Urothelium cell line (cell line): ENCODE data around the gene ADGRD2.
A peak's percentile ranks its signal among the peaks of the same experiment; 100 is the strongest.

Experiments
- DNase-seq: peaks from one replicate; pipeline ENCODE4 v3.0.0; 2011; ENCODE audit warnings: low spot score, mixed read lengths
- FAIRE-seq: peaks from 2 replicates; lab custom pipeline; 2011; peaks lifted over from hg19 to GRCh38; lab: Jason Lieb, UNC

ADGRD2 gene

DNA sequence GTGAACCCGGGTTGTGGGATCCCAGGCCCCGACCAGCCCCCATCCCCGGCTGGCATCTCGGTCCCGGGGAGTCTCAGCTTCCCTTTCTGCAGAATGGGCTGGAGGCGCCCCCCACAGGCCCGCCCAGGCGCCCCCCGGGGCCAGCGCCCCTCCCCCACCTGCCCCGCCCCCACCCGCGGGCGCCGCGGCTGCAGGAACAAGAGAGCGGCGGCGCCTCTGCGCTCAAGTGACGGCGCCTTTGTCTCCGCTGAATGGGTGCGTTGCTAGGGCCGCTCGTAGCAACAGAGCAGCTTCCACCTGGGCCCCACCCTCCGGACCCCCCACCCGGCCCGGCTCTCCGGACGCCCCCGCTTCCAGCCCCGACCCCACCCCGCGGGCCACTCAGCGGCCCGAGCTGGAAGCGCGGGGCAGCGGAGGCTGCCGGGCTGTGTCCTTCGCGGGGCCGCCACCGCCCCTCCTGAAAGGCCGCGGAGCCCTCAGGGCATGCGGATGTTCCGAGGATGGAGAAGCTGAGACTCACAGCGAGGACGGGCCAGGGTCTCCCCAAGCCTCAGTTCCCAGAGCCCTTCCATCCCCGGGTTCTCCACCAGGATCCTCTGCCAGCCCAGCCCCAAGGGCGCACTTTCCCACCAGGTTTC is 27.5 kb downstream of the ADGRD2 start:
- FAIRE-seq: no peak
- DNase-seq: no peak

DNA sequence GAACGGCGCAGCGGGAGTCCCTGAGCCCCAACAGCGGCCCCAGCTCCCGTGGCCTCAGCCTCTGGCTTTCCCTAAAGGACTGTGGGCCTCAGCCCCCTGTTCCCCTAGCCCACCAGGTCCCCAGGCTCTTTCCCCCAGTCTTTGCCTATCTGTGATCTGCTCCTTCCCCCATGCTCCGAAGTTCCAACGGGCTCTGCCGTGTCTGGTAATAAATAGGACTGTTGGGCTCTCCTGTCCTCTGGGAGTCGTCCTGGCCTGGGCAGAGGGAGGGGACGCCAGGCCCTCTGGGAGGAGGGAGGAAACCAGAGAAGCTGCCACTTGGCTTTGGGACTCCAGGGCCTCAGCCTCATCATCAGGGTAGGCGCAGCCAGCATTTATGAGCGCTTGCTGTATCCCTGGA is 28.1 kb downstream of the ADGRD2 start:
- no peak for FAIRE-seq
- DNase-seq: no peak

DNA sequence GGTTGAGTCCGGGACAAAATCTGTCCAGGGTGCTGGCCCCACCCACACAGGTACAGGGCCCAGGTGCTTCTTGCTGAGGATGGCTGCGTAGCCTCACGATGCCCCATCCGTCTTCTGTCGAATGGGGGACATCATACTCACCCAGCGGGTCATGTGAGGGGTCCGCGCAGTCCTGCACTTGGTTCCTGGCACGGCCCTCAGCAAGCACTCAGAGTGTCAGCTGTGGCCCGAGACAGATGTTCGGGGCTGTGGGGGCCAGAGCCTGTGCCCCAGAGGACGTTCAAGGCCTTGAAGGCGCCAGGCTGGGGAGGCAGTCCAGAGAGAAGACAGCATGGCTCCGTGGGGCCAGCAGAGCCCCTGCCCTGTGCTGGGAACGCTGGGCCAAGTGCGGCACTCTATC is 29.1 kb downstream of the ADGRD2 start:
- no peak for DNase-seq
- no peak for FAIRE-seq

DNA sequence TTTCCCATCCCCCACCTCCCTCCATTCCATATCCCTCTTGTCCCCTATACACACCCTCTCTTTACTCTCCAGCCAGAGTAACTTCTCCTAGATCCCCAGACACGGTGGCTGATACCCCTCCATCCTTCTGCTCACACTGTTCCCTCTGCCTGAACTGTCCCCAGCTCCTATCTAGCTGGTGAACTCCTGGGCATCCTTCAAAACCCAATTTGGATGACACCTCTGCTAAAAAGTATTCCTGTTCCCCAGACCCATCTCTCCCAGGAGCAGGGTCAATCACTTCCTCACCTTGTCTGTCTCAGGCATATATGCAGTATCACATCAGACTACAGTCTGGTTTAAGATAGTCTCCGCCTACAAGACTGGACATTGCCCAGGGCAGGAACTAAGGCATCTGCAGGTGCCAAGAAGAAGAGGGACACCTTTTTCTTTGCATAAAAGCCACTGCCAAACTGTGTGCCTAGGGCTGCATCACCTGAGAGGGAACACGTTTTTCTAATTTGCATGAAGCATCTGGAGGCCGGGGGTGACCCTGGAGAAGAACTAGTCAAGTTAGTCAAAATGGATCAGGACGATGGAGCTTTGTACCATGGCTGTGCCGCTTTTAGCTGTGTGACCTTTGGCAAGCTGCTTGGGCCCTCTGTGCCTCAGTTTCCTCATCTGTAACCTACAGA is 29.8 kb downstream of the ADGRD2 start:
- FAIRE-seq (no peak), DNase-seq (no peak)

DNA sequence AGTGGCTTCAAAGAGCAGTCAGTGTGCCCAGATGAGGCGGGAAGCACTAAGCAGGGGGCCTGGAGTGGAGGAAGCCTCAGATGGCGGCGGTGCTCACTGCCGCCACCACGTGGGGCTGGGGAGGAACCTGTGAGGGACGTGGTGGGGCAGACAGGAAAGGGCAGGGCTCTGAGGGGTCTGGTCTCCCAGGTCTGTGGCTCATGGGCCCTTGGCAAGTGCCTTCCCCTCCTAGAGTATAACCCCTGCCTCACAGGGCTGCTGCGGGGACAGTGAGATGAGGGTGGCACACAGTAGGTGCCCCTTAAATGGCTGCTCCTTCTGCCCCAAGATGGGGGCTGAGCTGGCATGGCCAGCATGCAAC is 30.4 kb downstream of the ADGRD2 start:
- FAIRE-seq (no peak), DNase-seq (peak; percentile 36)

DNA sequence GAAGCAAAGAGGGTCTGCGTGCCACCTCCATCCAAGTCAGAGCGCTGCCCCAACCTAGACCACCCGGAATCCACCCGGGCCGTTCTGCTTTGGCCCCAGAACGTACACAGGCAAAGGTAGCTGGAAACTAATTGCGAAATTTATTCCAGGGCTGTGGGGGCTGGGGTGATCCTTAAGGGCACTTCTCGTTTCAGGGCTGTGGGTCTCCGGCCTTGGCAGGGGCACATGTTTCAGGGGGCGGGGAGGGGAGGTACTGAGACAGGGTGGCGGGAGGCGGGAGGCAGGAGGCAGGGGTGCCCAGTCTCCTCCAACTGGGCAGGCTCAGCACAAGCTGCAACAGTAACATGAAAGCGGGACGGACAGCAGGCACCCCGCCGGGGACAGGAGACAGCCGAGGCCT is 30.9 kb downstream of the ADGRD2 start:
- FAIRE-seq (no peak), DNase-seq (no peak)

DNA sequence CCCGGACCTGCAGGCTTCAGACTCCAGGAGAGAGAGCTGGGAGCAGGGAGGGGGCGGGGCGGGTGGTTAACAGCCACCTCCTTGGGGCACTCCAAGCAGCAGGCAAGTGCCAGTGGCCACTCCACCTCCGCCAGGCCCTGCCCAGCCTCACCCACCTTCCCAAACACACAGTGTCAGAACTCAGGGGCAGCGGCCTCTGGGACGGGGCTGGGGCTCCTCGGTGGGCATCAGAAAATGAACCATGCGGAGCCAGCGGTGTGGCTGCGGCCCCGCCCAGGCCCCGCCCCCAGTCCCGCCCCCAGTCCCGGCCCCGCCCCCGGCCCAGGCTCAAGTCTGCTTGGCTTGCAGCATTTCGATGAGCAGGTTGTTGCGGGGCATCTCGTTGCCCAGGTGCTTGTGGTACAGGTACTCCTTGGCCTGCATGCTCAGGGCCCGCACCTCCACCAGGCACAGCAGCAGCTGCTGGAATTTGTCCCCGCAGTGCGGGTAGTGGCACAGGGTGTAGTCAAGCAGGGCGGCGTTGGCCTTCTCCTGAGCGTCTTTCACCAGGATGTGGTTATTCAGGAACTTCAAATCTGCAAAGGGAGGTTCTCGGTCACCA is 32.3 kb downstream of the ADGRD2 start:
- no peak for FAIRE-seq
- DNase-seq: no peak

DNA sequence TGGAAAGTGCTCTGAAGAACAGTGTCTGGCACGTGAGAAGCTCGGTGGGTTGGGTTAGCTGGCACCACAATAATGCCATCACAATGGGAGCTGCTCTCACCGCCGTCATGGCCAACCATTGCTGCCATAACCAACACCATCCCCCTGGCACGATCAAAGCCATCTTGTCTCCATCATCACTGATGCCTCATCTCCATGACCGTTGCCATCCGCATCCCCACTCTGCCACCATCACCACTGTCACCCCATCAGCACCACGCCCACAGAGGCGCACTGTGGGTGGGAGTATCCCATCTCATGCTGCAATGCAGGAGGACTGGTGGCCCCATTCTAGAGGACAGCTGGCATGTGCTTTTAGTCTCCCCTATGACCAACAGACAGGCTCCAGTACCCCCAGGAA is 33.2 kb downstream of the ADGRD2 start:
- DNase-seq: no peak
- FAIRE-seq: peak; percentile 27

DNA sequence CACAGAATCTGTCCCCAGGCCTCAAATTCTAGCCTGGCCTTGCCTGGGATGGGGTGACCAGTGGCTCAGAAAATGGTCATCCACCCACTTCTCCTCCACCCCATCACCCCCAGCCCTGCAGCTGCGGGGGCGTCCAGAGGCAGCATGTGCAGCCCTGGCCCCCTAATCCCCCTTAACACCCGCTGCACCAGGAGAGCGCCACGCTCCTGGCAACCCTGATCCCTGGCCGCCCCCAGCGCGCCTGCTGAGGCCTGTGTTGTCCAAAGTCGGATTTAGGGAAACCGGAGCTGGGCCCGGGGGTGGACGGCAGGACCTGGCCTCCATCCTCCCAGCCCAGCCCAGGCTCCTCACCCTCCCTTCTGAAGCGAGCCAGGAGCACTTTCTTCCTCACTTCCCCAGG is 35.0 kb downstream of the ADGRD2 start:
- FAIRE-seq (no peak), DNase-seq (no peak)

DNA sequence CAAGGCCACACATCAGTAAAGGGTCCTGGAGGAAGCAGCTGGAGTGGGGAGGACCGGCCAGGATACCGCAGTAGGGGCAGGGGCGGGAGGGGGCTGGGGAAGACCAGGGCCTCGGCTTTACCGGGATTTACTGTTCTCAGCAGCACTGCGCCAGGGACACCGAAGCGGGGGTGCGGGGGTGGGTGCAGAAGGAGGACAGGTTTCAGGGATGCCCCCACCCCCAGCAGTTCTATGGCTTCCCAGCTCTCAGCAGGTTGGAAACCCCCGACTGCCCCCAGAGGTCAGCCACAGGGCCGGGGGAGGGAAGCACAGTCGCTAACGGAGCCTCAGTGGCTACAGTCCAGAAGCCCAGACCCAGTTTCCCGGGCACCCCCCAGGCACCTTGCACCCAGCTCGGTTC is 35.7 kb downstream of the ADGRD2 start:
- DNase-seq (no peak), FAIRE-seq (no peak)

DNA sequence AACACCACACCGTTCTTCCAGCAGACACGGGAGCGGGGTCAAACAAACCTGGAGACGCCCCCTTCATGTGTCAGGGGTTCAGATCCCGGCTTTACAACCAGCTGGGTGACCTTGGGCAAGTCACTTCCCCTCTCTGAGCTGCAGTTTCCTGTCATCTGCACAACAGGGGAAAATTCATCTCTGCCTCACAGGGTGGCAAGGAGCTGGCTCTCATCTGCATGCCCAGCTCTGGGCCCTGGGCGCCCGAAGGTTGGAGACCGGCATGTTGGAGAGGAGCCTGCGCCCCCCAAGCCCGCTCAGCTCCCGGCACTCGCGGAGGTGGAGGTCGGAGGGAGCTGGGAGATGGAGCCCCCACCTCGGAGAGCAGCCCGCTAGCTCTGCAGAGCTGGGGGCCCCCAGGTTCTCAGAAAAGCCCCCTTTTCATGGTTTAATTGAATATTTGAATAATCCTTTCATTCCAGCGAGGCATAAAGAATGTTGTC is 36.6 kb downstream of the ADGRD2 start:
- FAIRE-seq: no peak

DNA sequence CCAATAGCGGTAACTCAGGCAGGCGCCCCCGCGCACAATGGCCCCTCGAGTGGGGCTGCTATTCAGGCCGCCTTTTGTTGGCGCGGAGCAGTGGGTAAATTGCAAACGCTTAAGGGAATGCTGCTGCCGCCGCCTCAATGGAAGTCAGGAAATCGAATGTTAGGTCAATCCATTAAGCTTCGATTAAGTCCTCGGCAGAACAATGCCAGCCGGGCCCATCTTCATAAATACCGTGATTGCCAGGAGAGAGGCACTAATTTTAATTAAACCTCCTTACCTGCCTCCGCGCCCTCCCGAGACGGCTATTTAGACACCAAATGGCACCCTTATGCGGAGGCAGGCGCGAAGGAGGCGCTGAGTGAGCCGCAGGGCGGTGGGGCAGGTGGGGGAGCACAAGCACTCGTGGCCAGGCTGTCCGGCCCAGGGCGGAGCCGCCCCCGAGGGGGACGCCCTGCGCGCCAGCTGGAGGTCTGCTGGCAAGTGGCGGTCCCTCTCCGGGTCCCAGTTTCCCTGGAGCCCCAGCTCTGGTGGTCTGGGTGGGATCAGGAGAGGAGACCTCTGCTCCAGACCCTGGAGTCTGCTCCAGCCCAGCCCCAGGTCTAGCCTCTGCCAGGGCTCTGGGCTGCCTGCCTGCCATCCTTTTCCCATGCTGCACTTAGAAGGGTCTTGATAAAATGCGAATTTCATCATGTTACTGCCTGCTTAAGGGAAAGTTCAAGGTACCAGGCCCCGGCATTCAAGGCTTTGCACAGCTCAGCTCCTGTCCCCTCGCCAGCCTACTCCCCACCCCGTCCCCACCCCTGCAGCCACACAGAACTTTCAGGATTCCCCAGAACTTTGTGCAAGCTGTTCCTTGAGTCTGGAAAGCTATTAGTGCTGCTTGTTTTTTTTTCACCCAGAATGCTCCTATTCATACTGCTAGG is 37.3 kb downstream of the ADGRD2 start:
- FAIRE-seq: no peak
- no peak for DNase-seq

More for the DNA sequence above, 36.6 kb downstream of the ADGRD2 start:
- DNase-seq: no peak

DNA sequence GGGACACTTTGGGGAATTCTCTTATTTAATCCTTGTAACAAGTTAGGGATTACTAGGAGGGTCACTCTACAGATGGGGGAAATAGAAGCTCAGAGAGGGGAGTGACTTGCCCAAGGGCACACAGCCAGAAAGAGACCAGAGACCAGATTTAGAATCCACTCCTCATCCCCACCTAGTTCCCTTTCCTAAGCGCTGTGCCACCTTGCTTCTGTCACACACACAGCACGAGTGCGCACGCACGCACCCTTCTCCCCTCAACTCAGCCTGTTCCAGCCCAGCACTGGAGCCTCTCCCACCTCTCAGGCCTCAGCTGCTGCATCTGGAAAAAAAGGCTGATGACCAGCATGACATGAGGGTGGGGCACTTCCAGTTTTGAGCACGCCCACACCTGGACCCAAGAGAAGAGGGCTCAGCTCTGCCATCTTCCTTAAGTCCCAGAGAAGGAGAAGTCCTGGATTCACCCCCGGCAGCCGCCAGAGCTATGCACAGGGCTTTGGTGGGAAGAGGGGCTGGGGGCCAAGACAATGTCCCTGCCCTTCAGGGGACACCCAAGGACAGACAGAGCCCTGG is 38.5 kb downstream of the ADGRD2 start:
- no peak for DNase-seq
- FAIRE-seq: no peak

DNA sequence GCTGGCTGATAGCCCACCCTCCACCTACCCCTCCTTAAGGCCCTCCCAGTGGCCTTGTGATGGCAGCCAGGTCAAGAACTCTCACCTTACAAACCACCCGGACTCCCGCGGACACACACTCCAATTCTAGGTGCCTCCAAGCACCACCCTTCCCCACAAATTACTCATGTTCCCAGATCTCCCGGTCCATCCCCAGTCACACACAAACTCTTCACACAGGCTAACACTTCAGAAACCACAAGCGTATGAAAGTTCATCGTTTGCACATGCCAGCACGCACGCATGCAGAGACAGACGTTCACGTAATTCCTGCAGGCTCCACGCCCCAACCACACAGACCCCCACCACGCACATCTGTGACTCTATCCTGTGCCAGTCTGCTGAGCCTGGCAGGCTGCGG is 39.0 kb downstream of the ADGRD2 start:
- FAIRE-seq (no peak), DNase-seq (no peak)

DNA sequence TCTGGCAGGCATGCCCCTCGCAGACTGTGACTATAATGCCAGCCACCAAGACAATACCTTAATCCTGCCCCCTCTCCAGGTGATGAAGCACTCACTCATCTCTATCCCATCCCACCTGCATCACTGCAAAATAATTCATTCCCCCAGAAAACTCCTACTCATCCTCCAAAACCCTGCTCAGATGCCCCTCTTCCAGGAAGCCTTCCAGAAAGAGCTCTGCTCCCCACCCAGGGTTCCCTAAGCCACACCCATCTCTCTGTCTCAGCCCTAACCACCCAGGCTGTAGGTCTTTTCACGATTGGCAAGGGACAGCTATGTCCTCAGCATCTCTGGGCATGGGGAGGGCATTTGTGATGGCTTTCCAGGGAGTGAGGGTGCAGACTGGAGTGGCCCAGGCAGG is 39.8 kb downstream of the ADGRD2 start:
- DNase-seq (no peak), FAIRE-seq (no peak)

DNA sequence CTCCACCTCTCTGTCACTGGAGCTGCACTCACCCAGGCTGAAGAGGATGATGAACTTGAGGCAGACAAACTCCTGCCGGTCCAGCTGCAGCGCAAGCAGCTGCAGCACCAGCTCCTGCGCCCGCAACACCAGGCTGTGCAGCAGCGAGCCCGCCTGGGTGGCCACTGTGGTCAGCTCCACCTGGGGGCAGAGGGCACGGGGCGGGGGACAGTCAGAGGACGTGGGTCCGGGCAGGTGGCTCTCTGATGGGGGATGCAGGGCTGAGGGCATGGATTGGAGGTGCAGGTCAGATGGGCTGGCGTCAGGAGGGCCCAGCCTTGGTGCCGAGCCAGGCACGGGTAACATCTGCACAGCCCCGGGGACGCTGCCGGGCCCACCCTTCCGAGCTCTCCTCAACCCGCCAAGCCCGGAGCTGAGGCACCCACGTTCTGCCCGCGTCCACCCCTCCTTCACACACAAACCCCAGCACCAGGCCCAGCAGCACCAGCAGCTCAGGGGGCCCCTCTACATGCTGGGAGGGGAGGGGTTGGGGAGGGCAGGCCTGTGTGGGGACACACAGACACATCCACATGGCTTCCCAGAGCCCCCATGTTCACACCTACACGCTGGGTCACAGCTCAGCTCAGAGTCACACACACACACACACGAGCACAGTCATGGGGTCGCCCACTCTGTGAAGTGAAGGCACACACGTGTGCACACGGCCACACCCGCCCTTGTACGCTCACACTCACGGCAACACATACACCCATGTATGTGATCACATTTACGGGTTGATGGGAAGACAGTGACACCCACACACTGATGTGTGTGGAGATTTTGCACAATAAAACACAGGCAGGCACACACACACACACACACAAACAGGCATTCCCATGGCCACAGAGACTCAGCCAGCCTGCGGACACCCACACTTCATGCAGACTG is 41.1 kb downstream of the ADGRD2 start:
- no peak for FAIRE-seq

DNA sequence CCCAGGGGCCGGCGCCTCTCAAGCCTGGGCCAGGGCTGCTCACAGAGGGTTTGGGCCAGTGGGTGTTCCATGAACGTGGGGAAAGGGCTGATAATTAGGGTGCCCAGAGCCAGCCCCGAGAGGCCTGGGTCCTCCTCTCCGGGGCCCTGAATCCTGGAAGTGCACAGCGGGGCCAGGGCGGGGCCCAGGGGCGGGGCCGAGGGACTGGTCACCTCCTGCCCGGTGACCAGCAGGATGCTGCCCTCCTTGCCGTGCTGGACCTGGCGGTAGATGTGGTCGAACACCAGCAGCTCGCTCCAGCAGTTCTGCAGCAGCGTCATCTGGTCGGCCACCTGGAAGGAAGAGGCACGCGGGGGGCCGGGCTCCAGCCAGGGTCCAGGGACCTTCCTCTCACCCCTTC is 42.6 kb downstream of the ADGRD2 start:
- FAIRE-seq (no peak), DNase-seq (no peak)

More for the DNA sequence above, 41.1 kb downstream of the ADGRD2 start:
- DNase-seq: no peak

DNA sequence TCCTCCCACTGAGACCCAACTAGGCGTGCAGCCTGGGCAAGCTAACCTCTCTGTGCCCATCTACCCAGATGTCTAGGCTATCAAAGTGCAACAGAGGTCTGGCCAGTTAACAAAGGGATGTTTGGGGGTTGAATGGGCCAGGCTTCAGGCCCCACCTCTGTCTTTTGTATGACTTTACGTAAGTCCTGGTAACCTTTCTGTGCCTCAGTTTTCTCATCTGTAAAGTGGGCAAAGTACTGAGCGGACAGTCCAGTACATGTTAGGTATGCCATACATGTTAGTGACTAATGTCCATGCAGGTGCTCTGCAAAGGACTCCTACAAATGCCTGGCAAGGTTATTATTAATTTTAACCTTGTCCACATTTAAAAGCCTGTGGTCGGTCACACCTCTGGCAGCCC is 43.0 kb downstream of the ADGRD2 start:
- no peak for DNase-seq
- no peak for FAIRE-seq

DNA sequence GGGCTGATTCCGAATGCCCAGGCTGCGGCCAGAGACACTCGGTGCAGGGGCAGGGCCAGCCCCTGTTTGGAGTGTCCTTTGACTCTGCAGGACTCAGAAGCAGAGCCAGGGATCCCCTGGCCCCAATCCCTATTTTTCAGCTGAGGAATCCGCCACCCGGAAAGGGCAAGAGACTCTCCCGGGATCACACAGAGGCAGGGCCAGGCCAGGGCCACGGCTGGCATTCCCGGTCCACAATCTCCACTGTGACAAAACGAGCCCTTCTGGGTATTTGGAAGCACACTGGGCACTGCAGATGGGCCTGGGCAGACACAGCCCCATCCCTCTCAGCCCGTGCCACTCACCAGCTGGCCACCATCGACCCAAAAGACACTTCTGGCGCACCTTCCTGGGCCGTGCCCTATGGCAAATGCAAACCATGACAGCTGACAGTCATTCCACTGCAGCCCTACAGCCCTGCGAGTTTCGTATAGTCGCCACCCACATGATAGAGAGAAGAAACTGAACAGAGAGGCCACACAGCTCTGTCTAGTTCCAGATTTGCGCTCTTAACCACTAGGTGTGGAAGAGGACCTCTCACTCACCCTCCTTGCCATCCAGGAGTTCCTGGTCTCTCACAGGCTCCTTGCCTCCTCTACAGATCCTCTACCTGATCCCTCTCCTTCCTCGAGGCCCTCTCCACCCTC is 43.7 kb downstream of the ADGRD2 start:
- DNase-seq (no peak), FAIRE-seq (no peak)
